Effector memory CD4-positive, alpha-beta T cell (primary cell): Measurements from ENCODE around the gene AHNAK.
A peak's percentile ranks its signal among the peaks of the same experiment; 100 is the strongest.

Experiments
- DNase-seq, 3 donors: peaks; one replicate each; pipeline ENCODE4 v3.0.0-alpha.2; 2020
- H3K27ac ChIP-seq: 2 replicates; pipeline ENCODE4 v1.7.0; 2013; ENCODE audit warnings: mild to moderate bottlenecking, low read length, moderate library complexity; ENCODE audit not compliant: insufficient read depth, poor library complexity, severe bottlenecking
- H3K27me3 ChIP-seq: replicated peaks from 2 replicates; pipeline ENCODE4 v1.7.0; 2013; ENCODE audit warnings: mild to moderate bottlenecking, low read length; ENCODE audit not compliant: insufficient read depth, control insufficient read depth, poor library complexity, severe bottlenecking
- H3K36me3 ChIP-seq: 2 replicates; pipeline ENCODE4 v1.7.0; 2013; ENCODE audit warnings: mild to moderate bottlenecking, low read length, moderate library complexity; ENCODE audit not compliant: control insufficient read depth, insufficient read depth
- H3K4me1 ChIP-seq: 2 replicates; pipeline ENCODE4 v1.7.0; 2013; ENCODE audit warnings: low read length, mild to moderate bottlenecking; ENCODE audit not compliant: control insufficient read depth, insufficient read depth, poor library complexity, severe bottlenecking
- H3K4me3 ChIP-seq: 2 replicates; pipeline ENCODE4 v1.7.0; 2013; ENCODE audit warnings: low read length, low read depth, mild to moderate bottlenecking; ENCODE audit not compliant: insufficient read depth, poor library complexity, severe bottlenecking
- H3K9me3 ChIP-seq: 2 replicates; pipeline ENCODE4 v1.7.0; 2013; ENCODE audit warnings: mild to moderate bottlenecking, low read length, moderate library complexity; ENCODE audit not compliant: control insufficient read depth

The AHNAK gene

GRCh38 chr11:62433904-62434276, 112.7 kb downstream of the AHNAK start:
- Histone ChIP-seq H3K4me3 (no peak overlapping the region), H3K9me3 (no peaks in the 10 kb centered on the region), H3K27ac (no peak overlapping the region), H3K36me3 (no peaks in the 10 kb centered on the region), H3K4me1 (no peaks in the 10 kb centered on the region), H3K27me3 (no peaks in the 10 kb centered on the region)
- DNase-seq = no peak

- Histone ChIP-seq H3K27me3 (no peaks in the 10 kb centered on the region), H3K27ac (no peak overlapping the region), H3K4me1 (no peaks in the 10 kb centered on the region), H3K9me3 (no peaks in the 10 kb centered on the region), H3K4me3 (no peak overlapping the region), H3K36me3 (no peaks in the 10 kb centered on the region)
- no peak for DNase-seq
Measured at GRCh38 chr11:62433141-62433903, 113.3 kb downstream of the AHNAK start.

- no peaks in the 10 kb centered on the region for H3K27me3 ChIP-seq
- no peaks in the 10 kb centered on the region for H3K4me1 ChIP-seq
- no peak for DNase-seq
- H3K27ac ChIP-seq = no peak overlapping the region
- H3K9me3 ChIP-seq = no peaks in the 10 kb centered on the region
- no peaks in the 10 kb centered on the region for H3K36me3 ChIP-seq
- H3K4me3 ChIP-seq = no peak overlapping the region
Measured at GRCh38 chr11:62432695-62433094, 113.9 kb downstream of the AHNAK start.

GRCh38 chr11:62431171-62431901, 115.3 kb downstream of the AHNAK start:
- DNase-seq = no peak
- Histone ChIP-seq H3K27ac (no peak overlapping the region), H3K36me3 (no peaks in the 10 kb centered on the region), H3K27me3 (no peaks in the 10 kb centered on the region), H3K9me3 (no peaks in the 10 kb centered on the region), H3K4me1 (peaks cover 8% of the 10 kb centered on the region), H3K4me3 (no peak overlapping the region)

- DNase-seq = no peak
- Histone ChIP-seq H3K36me3 (no peaks in the 10 kb centered on the region), H3K27me3 (no peaks in the 10 kb centered on the region), H3K4me3 (no peak overlapping the region), H3K9me3 (no peaks in the 10 kb centered on the region), H3K4me1 (peaks cover 9% of the 10 kb centered on the region), H3K27ac (no peak overlapping the region)
Measured at GRCh38 chr11:62430425-62430824, 116.2 kb downstream of the AHNAK start.

GRCh38 chr11:62428871-62429560, 117.6 kb downstream of the AHNAK start:
- Histone ChIP-seq H3K9me3 (no peaks in the 10 kb centered on the region), H3K36me3 (no peaks in the 10 kb centered on the region), H3K27ac (no peak overlapping the region), H3K27me3 (no peaks in the 10 kb centered on the region), H3K4me3 (no peak overlapping the region), H3K4me1 (peaks cover 9% of the 10 kb centered on the region)
- no peak for DNase-seq

GRCh38 chr11:62427630-62428233, 118.9 kb downstream of the AHNAK start:
- DNase-seq = no peak
- Histone ChIP-seq H3K4me3 (no peak overlapping the region), H3K9me3 (no peaks in the 10 kb centered on the region), H3K36me3 (no peaks in the 10 kb centered on the region), H3K4me1 (peaks cover 9% of the 10 kb centered on the region), H3K27ac (peak overlapping the region; percentile 18), H3K27me3 (no peaks in the 10 kb centered on the region)

GRCh38 chr11:62423012-62423411, 123.6 kb downstream of the AHNAK start:
- no peaks in the 10 kb centered on the region for H3K36me3 ChIP-seq
- no peaks in the 10 kb centered on the region for H3K27me3 ChIP-seq
- H3K4me3 ChIP-seq = no peak overlapping the region
- H3K4me1 ChIP-seq = peaks cover 9% of the 10 kb centered on the region
- H3K27ac ChIP-seq = no peak overlapping the region
- H3K9me3 ChIP-seq = no peaks in the 10 kb centered on the region
- no peak for DNase-seq

- Histone ChIP-seq H3K9me3 (no peaks in the 10 kb centered on the region), H3K4me1 (peaks cover 8% of the 10 kb centered on the region), H3K36me3 (no peaks in the 10 kb centered on the region), H3K4me3 (no peak overlapping the region), H3K27ac (no peak overlapping the region), H3K27me3 (no peaks in the 10 kb centered on the region)
- no peak for DNase-seq
Measured at GRCh38 chr11:62421996-62422395, 124.6 kb downstream of the AHNAK start.
